Sigmoid colon (tissue), 4 donors: ENCODE measurements around the gene CD300H.

Experiments
- POLR2A ChIP-seq, 2 donors: fragments of 450-650 bp; IDR thresholded peaks; one replicate each; pipeline ENCODE4 v1.6.1; 2016; ENCODE audit warnings: antibody characterized with exemption in 2 of 2, mild to moderate bottlenecking in 2 of 2, moderate library complexity in 2 of 2
- POLR2AphosphoS5 ChIP-seq, 4 donors: sonication (generic); formaldehyde crosslinking; IDR thresholded peaks; one replicate each; pipeline ENCODE4 v1.6.1; 2017; ENCODE audit warnings: antibody characterized with exemption in 4 of 4
- TF ChIP-seq, protein P1 (sequence below), 4 experiments: fragments of 450-650 bp in 3 of 4; fragments of 200-600 bp in 1 of 4; IDR thresholded peaks; one replicate each; pipeline ENCODE4 v1.5.1; 2016 to 2019; ENCODE audit warnings: antibody characterized with exemption in 4 of 4, mild to moderate bottlenecking in 3 of 4, moderate library complexity in 2 of 4

- TF ChIP-seq, protein P1, sequence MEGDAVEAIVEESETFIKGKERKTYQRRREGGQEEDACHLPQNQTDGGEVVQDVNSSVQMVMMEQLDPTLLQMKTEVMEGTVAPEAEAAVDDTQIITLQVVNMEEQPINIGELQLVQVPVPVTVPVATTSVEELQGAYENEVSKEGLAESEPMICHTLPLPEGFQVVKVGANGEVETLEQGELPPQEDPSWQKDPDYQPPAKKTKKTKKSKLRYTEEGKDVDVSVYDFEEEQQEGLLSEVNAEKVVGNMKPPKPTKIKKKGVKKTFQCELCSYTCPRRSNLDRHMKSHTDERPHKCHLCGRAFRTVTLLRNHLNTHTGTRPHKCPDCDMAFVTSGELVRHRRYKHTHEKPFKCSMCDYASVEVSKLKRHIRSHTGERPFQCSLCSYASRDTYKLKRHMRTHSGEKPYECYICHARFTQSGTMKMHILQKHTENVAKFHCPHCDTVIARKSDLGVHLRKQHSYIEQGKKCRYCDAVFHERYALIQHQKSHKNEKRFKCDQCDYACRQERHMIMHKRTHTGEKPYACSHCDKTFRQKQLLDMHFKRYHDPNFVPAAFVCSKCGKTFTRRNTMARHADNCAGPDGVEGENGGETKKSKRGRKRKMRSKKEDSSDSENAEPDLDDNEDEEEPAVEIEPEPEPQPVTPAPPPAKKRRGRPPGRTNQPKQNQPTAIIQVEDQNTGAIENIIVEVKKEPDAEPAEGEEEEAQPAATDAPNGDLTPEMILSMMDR (IDR thresholded peaks at IDR 0.05) = no peak
- no peak for TF ChIP-seq POLR2AphosphoS5 (IDR thresholded peaks at IDR 0.05)
- TF ChIP-seq POLR2A (IDR thresholded peaks at IDR 0.05) = no peak
Observed at GRCh38 chr17:74582633-74583032, 15.3 kb upstream of the CD300H start.
